T-helper 17 cell (primary cell): ENCODE measurements around the gene INSM1. TPM values are rescaled to one million over a fixed set of nuclear protein-coding genes. Genes with fewer than 3 reads are reported as not detected.
A peak's percentile ranks its signal among the peaks of the same experiment; 100 is the strongest.
"Not testable (repeated sequence)": the region's sequence is repeated elsewhere in the genome, so short reads cannot be mapped to it uniquely, and the experiment has no call there.

Experiments used
- ATAC-seq: fragments of 150-1000 bp; cut with Tn5 transposase; 2 replicates; pipeline ENCODE4 v1.10.0; 2021; ENCODE audit warnings: mild to moderate bottlenecking, moderate library complexity
- DNase-seq, 3 donors: peaks; one replicate each; pipeline versions ENCODE4 v3.0.0 to v3.0.0-alpha.2; 2020 to 2021
- H3K9me3 ChIP-seq: one replicate; pipeline ENCODE4 v1.7.0; 2013; ENCODE audit warnings: low read length, mild to moderate bottlenecking; ENCODE audit not compliant: control insufficient read depth, poor library complexity, severe bottlenecking
- H3K27ac Mint-ChIP-seq: one replicate; pipeline ENCODE4 v1.8.0; 2022; ENCODE audit warnings: mild to moderate bottlenecking, moderate library complexity, mixed read lengths
- H3K27me3 Mint-ChIP-seq: one replicate; pipeline ENCODE4 v1.8.0; 2022; ENCODE audit warnings: mixed read lengths
- H3K36me3 Mint-ChIP-seq: one replicate; pipeline ENCODE4 v1.8.0; 2022; ENCODE audit warnings: low read depth, mixed read lengths
- H3K4me1 Mint-ChIP-seq: one replicate; pipeline ENCODE4 v1.8.0; 2022; ENCODE audit warnings: mild to moderate bottlenecking, mixed read lengths
- H3K4me3 Mint-ChIP-seq: one replicate; pipeline ENCODE4 v1.8.0; 2022; ENCODE audit warnings: mild to moderate bottlenecking, moderate library complexity, mixed read lengths
- total RNA-seq, 4 donors: library from RNA in 2 of 4; stranded (reverse) in 2 of 4; gene quantifications; one replicate each; pipeline ENCODE4 v1.2.3 and lab custom pipeline; 2022 to 2026

INSM1 gene
- total RNA-seq, 2 donors from 2014 or later: not detected

DNA sequence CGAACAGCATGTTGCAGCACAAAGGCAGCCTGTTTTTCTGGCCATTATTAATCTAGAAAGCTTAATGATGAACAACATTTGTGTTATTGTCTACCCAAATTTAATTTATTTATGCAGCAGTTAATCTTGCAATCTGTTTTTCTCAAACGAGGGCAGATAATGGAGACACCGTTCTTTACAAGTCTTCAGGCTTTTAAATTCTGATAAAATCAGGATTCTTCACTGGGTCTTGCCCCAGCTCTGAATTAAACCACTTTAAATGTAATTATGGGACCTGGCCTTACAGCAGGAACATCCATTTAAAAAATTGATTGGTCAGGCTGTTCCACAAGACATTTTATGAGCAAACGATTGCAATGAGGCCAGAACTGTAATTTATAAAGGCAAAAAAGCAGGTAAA is 26.5 kb upstream of the INSM1 start:
- DNase-seq: no peak
- no peak overlapping the region for H3K27ac Mint-ChIP-seq
- H3K4me3 Mint-ChIP-seq: no peak overlapping the region
- no peaks in the 10 kb centered on the region for H3K4me1 Mint-ChIP-seq
- H3K27me3 Mint-ChIP-seq: peaks cover 20% of the 10 kb centered on the region
- no peaks in the 10 kb centered on the region for H3K9me3 ChIP-seq
- no peaks in the 10 kb centered on the region for H3K36me3 Mint-ChIP-seq
- ATAC-seq: no peak

- Mint-ChIP-seq H3K27me3 (peaks cover 20% of the 10 kb centered on the region), H3K27ac (no peak overlapping the region), H3K4me1 (no peaks in the 10 kb centered on the region), H3K4me3 (no peak overlapping the region), H3K36me3 (no peaks in the 10 kb centered on the region)
- no peak for ATAC-seq
- H3K9me3 ChIP-seq: no peaks in the 10 kb centered on the region
- DNase-seq: no peak
These were observed 25.8 kb upstream of the INSM1 start for GRCh38 chr20:20342066-20342465.

DNA sequence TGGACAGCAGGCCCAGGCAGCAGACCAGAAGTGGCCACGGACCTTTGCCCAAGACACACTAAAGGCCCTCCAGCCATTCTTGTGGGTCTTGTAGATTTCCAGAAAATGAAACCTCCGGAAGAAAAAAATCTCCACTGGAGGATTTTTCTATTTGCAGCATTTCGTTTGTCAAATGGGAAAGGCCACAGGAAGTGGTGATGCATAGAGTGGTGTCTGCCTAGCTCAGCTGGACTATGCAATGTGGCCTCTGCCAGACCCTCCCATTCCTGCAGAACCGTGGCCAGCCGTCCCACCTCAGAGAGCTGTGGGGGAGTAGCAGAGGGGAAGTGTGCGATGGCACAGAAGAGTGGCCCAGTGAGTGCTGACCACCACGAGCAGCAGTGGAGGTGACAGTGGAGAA is 24.0 kb upstream of the INSM1 start:
- H3K9me3 ChIP-seq: no peaks in the 10 kb centered on the region
- Mint-ChIP-seq H3K4me3 (no peak overlapping the region), H3K36me3 (no peaks in the 10 kb centered on the region), H3K4me1 (no peaks in the 10 kb centered on the region), H3K27me3 (peaks cover 24% of the 10 kb centered on the region), H3K27ac (no peak overlapping the region)
- ATAC-seq (no peak), DNase-seq (no peak)

DNA sequence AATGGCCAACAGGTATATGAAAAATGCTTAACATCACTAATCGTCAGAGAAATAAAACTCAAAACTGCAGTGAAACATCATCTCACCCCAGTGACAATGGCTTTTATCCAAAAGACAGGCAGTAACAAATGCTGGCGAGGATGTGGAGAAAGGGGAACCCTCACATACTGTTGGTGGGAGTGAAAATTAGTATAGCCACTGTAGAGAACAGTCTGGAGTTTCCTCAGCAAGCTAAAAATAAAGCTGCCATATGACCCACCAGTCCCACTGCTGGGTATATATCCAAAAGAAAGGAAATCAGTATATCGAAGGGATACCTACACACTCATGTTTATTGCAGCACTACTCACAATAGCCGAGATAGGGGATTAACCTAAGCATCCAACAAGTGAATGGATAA is 23.4 kb upstream of the INSM1 start:
- no peaks in the 10 kb centered on the region for H3K36me3 Mint-ChIP-seq
- H3K4me3 Mint-ChIP-seq: no peak overlapping the region
- no peak overlapping the region for H3K27ac Mint-ChIP-seq
- H3K27me3 Mint-ChIP-seq: peaks cover 28% of the 10 kb centered on the region
- DNase-seq: no peak
- no peak for ATAC-seq
- H3K9me3 ChIP-seq: no peaks in the 10 kb centered on the region
- no peaks in the 10 kb centered on the region for H3K4me1 Mint-ChIP-seq

GRCh38 chr20:20353576-20353975 is 14.3 kb upstream of the INSM1 start:
- H3K27ac Mint-ChIP-seq: no peak overlapping the region
- H3K36me3 Mint-ChIP-seq: peaks cover 2% of the 10 kb centered on the region
- H3K4me1 Mint-ChIP-seq: no peaks in the 10 kb centered on the region
- no peak for DNase-seq
- no peak for ATAC-seq
- H3K9me3 ChIP-seq: peaks cover 3% of the 10 kb centered on the region
- H3K4me3 Mint-ChIP-seq: no peak overlapping the region
- H3K27me3 Mint-ChIP-seq: peaks cover 47% of the 10 kb centered on the region

DNA sequence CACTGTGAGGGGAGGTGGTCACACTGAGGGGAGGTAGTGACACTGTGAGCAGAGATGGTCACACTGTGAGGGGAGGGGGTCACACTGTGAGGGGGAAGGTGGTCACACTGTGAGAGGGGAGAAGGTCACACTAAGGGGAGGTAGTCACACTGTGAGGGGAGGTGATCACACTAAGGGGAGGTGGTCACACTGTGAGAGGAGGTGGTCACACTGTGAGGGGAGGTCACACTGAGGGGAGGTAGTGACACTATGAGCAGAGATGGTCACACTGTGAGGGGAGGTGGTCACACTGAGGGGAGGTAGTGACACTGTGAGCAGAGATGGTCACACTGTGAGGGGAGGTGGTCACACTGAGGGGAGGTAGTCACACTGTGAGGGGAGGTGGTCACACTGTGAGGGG is 12.4 kb upstream of the INSM1 start:
- not testable (repeated sequence) for H3K27ac Mint-ChIP-seq, H3K4me3 Mint-ChIP-seq, DNase-seq, ATAC-seq, H3K9me3 ChIP-seq, H3K36me3 Mint-ChIP-seq, H3K4me1 Mint-ChIP-seq
- peaks cover 41% of the 10 kb centered on the region for H3K27me3 Mint-ChIP-seq

GRCh38 chr20:20358801-20359200 is 9.1 kb upstream of the INSM1 start:
- peaks cover 50% of the 10 kb centered on the region for H3K27me3 Mint-ChIP-seq
- ATAC-seq (no peak), DNase-seq (no peak)
- peaks cover 11% of the 10 kb centered on the region for H3K4me1 Mint-ChIP-seq
- no peaks in the 10 kb centered on the region for H3K36me3 Mint-ChIP-seq
- H3K27ac Mint-ChIP-seq: no peak overlapping the region
- no peak overlapping the region for H3K4me3 Mint-ChIP-seq
- H3K9me3 ChIP-seq: no peaks in the 10 kb centered on the region

DNA sequence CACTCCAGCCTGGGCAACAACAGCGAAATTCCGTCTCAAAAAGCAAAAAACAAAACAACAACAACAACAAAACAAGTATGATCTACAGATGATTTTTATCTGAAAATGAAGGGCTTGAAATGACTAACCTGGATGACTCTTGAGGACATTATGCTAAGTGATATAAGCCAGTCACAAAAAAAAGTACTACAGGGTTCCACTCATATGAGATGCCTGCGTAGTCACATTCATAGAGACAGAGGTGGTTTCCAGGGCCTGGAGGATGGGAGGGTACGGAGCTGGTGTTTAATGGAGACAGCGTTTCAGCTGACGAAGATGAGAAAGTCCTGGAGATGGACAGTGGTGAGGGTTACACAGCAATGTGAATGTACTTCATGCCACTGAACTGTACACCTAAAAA is 8.3 kb upstream of the INSM1 start:
- Mint-ChIP-seq H3K4me3 (peak overlapping the region; percentile 39), H3K27ac (no peak overlapping the region)
- no peak for ATAC-seq

DNA sequence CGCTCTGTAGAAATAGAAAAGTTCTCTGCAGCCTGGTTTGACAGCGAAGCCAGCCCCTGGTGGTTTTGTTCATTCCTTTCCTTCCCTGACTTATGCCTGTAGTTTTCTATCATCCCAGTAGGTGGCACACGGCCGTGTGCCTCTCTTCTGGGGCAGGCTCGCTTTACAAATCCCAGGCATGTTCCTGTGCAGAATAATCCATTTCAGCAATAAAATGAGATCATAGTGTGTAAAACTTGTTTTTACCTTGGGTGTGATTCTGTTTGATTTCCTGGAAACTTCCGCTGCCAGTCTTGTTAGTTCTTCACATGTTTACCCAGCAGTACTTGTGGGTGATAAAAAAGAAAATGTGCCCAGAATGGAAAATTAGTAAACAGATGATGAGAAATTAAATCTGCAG is 7.4 kb upstream of the INSM1 start:
- peaks cover 52% of the 10 kb centered on the region for H3K27me3 Mint-ChIP-seq
- ATAC-seq (peak; percentile 58), DNase-seq (no peak)
- no peak overlapping the region for H3K4me3 Mint-ChIP-seq
- no peaks in the 10 kb centered on the region for H3K9me3 ChIP-seq
- peaks cover 11% of the 10 kb centered on the region for H3K4me1 Mint-ChIP-seq
- no peak overlapping the region for H3K27ac Mint-ChIP-seq
- H3K36me3 Mint-ChIP-seq: no peaks in the 10 kb centered on the region

More for the DNA sequence above, 8.3 kb upstream of the INSM1 start:
- H3K36me3 Mint-ChIP-seq: no peaks in the 10 kb centered on the region
- H3K27me3 Mint-ChIP-seq: peaks cover 44% of the 10 kb centered on the region
- H3K9me3 ChIP-seq: no peaks in the 10 kb centered on the region
- H3K4me1 Mint-ChIP-seq: peaks cover 11% of the 10 kb centered on the region
- DNase-seq: no peak

- H3K27me3 Mint-ChIP-seq: peaks cover 61% of the 10 kb centered on the region
- ATAC-seq: no peak
- H3K4me1 Mint-ChIP-seq: peaks cover 16% of the 10 kb centered on the region
- no peak overlapping the region for H3K4me3 Mint-ChIP-seq
- H3K27ac Mint-ChIP-seq: no peak overlapping the region
- no peaks in the 10 kb centered on the region for H3K9me3 ChIP-seq
- no peak for DNase-seq
- H3K36me3 Mint-ChIP-seq: no peaks in the 10 kb centered on the region
These were observed 5.0 kb upstream of the INSM1 start for GRCh38 chr20:20362774-20363433.

- H3K4me3 Mint-ChIP-seq: no peak overlapping the region
- H3K27me3 Mint-ChIP-seq: peaks cover 61% of the 10 kb centered on the region
- DNase-seq: no peak
- H3K27ac Mint-ChIP-seq: no peak overlapping the region
- H3K4me1 Mint-ChIP-seq: peaks cover 16% of the 10 kb centered on the region
- H3K9me3 ChIP-seq: no peaks in the 10 kb centered on the region
- no peaks in the 10 kb centered on the region for H3K36me3 Mint-ChIP-seq
- no peak for ATAC-seq
These were observed 4.5 kb upstream of the INSM1 start for GRCh38 chr20:20363434-20363798.

- H3K4me1 Mint-ChIP-seq: peaks cover 16% of the 10 kb centered on the region
- no peak for DNase-seq
- no peaks in the 10 kb centered on the region for H3K9me3 ChIP-seq
- no peak for ATAC-seq
- no peak overlapping the region for H3K27ac Mint-ChIP-seq
- H3K27me3 Mint-ChIP-seq: peaks cover 61% of the 10 kb centered on the region
- H3K4me3 Mint-ChIP-seq: no peak overlapping the region
- H3K36me3 Mint-ChIP-seq: no peaks in the 10 kb centered on the region
These were observed 3.9 kb upstream of the INSM1 start for GRCh38 chr20:20363799-20364592.

DNA sequence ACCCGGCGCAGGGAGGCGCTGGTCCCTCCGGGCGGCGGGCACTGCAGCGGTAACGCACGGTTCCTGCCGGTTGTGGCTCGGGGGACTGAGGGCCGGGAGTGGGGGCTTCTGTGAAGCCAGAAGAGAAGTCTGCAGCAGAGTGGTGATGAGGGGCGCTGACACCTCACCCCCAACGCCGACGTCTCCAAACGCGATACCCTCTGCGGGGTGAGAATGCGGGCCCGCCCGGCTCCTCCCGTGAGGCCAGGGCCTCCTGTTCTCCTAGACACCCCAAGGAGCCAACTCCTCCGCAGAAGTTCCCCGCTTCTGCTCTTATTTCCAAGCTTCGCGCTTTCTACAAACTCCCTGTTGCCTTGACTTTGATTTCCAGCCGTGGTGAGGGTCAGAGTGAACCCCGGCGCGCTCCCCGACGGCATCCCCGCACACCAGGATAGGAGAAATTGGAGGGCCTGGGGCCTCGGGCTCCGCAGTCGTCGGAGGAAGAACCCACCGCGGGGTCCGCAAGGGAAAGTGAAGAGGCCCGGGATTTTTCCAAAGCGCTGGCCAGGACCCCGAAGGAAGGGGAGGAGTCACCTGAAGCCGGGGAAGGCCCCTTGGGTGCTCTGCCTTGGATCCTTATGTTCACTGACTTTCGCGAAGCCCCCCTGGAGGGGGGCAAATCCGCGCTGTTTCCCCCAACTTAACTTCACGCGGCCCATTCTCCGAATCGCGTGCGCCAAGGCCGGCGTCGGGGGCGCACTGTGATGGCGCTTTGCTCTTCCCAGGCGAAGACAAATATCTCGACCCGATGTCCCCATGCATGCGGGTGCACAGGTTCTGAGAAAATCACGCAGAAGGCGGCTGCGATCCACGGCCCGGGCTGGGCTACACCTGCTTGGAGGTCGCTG is 3.1 kb upstream of the INSM1 start:
- ATAC-seq: no peak
- no peaks in the 10 kb centered on the region for H3K9me3 ChIP-seq
- peaks cover 59% of the 10 kb centered on the region for H3K27me3 Mint-ChIP-seq
- DNase-seq: no peak
- H3K27ac Mint-ChIP-seq: no peak overlapping the region
- no peak overlapping the region for H3K4me3 Mint-ChIP-seq
- peaks cover under 1% of the 10 kb centered on the region for H3K36me3 Mint-ChIP-seq
- H3K4me1 Mint-ChIP-seq: peaks cover 17% of the 10 kb centered on the region
